Upper lobe of left lung (tissue), 6 donors: ENCODE data around the gene MYCBPAP. TPM values are rescaled to one million over a fixed set of nuclear protein-coding genes. Genes with fewer than 3 reads are reported as not detected.

Experiments used
- ATAC-seq, 2 donors: fragments of 200-7000 bp; cut with Tn5 transposase; one replicate each; pipeline ENCODE4 v1.9.1; 2022; ENCODE audit warnings: mild to moderate bottlenecking in 2 of 2, moderate library complexity in 2 of 2; ENCODE audit not compliant: low FRiP score in 2 of 2
- DNase-seq, 2 donors: peaks; one replicate each; pipeline ENCODE4 v3.0.0-alpha.2; 2019 to 2020
- H3K27ac ChIP-seq, 4 donors: fragments of 200-600 bp; sonication (generic); one replicate each; pipeline ENCODE4 v1.5.1; 2016 to 2019
- H3K27me3 ChIP-seq, 4 donors: fragments of 200-600 bp; sonication (generic); one replicate each; pipeline ENCODE4 v1.5.1; 2017 to 2019
- H3K36me3 ChIP-seq, 4 donors: fragments of 200-600 bp; sonication (generic); one replicate each; pipeline ENCODE4 v1.5.1; 2016 to 2019
- H3K4me1 ChIP-seq, 4 donors: fragments of 200-600 bp; sonication (generic); one replicate each; pipeline ENCODE4 v1.5.1; 2018 to 2019
- H3K4me3 ChIP-seq, 4 donors: fragments of 200-600 bp; sonication (generic); one replicate each; pipeline ENCODE4 v1.5.1; 2017 to 2019; ENCODE audit warnings: mild to moderate bottlenecking in 2 of 4, moderate library complexity in 1 of 4
- H3K9me3 ChIP-seq, 4 donors: fragments of 200-600 bp; sonication (generic); one replicate each; pipeline ENCODE4 v1.5.1; 2018 to 2019
- EP300 ChIP-seq, 4 donors: sonication (generic); formaldehyde crosslinking; IDR thresholded peaks; one replicate each; pipeline ENCODE4 v1.5.1; 2017; ENCODE audit warnings: antibody characterized with exemption in 4 of 4, control low read depth in 2 of 4
- POLR2A ChIP-seq, 4 donors: fragments of 450-650 bp; IDR thresholded peaks; one replicate each; pipeline ENCODE4 v1.5.1; 2016 to 2017; ENCODE audit warnings: antibody characterized with exemption in 4 of 4, mild to moderate bottlenecking in 2 of 4
- POLR2AphosphoS5 ChIP-seq, 2 donors: sonication (generic); formaldehyde crosslinking; IDR thresholded peaks; one replicate each; pipeline ENCODE4 v1.5.1; 2017; ENCODE audit warnings: antibody characterized with exemption in 2 of 2
- WGBS, 2 donors: methylation state at CpG; one replicate each; pipeline ENCODE4 v1.1.5; 2017 to 2018; 5-methylcytosine and 5-hydroxymethylcytosine counted together
- total RNA-seq, 6 donors: library from RNA; depleted of rRNA in 4 of 6; stranded (reverse); fragments of >200 nt in 4 of 6; gene quantifications; one replicate each; pipeline versions ENCODE4 v1.1.0 to v1.2.1, GENCODE V29; 2016 to 2021
- TF ChIP-seq, protein P1 (sequence below), 6 experiments: fragments of 450-650 bp in 4 of 6; fragments of 200-600 bp in 2 of 6; sonication (generic) in 2 of 6; IDR thresholded peaks; one replicate each; pipeline ENCODE4 v1.5.1; 2016 to 2019; ENCODE audit warnings: antibody characterized with exemption in 6 of 6
- donor health status: DM: no; HTN: no; CAD: no; lungs with moderate emphysema.
- donor health status: DM: no; HTN: yes; CAD: no; lungs with severe emphysema.

The MYCBPAP gene
- total RNA-seq, 6 donors from 2014 or later = 1.0 to 14.7 (median 4.2) TPM

DNA sequence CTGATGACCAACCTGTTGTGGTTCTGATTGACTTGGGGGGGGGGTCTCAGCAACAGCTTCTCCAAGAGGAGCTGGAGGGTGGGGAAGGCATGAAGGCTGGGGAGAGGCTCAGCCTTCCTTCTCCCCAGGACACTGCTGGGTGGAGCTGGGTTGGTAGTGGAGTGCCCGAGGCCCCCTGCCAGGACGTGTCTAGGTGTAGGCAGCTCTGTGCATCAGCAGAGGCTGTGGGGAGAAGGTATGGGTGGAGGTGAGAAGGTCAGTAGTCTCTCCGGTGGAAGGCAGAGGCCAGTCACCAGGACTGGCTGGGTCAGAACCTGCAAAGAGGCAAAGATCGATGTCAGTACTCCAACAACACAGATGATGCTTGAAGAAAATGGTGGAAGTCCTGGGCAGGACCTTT, 43.5 kb upstream of the MYCBPAP start:
- no peak for DNase-seq
- no peaks in the 10 kb centered on the region for H3K9me3 ChIP-seq
- peaks cover 10 to 24% (median 13%) of the 10 kb centered on the region in 4 donors for H3K4me1 ChIP-seq
- TF ChIP-seq POLR2AphosphoS5 (IDR thresholded peaks at IDR 0.05) = no peak
- TF ChIP-seq, protein P1, sequence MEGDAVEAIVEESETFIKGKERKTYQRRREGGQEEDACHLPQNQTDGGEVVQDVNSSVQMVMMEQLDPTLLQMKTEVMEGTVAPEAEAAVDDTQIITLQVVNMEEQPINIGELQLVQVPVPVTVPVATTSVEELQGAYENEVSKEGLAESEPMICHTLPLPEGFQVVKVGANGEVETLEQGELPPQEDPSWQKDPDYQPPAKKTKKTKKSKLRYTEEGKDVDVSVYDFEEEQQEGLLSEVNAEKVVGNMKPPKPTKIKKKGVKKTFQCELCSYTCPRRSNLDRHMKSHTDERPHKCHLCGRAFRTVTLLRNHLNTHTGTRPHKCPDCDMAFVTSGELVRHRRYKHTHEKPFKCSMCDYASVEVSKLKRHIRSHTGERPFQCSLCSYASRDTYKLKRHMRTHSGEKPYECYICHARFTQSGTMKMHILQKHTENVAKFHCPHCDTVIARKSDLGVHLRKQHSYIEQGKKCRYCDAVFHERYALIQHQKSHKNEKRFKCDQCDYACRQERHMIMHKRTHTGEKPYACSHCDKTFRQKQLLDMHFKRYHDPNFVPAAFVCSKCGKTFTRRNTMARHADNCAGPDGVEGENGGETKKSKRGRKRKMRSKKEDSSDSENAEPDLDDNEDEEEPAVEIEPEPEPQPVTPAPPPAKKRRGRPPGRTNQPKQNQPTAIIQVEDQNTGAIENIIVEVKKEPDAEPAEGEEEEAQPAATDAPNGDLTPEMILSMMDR (IDR thresholded peaks at IDR 0.05) = no peak
- H3K4me3 ChIP-seq = no peak overlapping the region
- H3K27me3 ChIP-seq = peaks cover 0 to 20% (median 4%) of the 10 kb centered on the region in 4 donors
- no peak for ATAC-seq
- WGBS, 2 donors = 84 to 91% methylated on average over 4 of the region's 4 CpGs
- peaks cover 0 to 15% (median 11%) of the 10 kb centered on the region in 4 donors for H3K36me3 ChIP-seq
- H3K27ac ChIP-seq = no peak overlapping the region

DNA sequence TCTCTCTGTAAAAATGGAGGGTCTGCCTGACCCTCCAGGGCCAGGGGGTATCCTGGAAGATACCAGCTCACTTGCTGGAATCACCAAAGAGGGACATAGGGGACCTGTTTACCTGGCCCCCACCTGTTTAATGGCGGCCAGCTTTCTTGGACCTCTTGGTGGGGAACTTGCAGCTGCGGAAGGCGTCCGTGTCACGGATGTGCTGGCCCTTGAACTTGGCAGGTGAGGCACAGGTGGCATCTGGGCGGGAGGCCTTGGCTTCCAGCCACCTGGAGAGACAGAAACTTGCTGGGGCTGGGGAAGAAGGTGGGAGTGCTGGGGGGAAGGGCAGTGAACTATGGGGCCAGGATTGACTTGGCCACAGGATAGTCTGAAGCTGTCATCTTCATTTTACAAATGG, 43.1 kb upstream of the MYCBPAP start:
- no peak for ATAC-seq
- Histone ChIP-seq H3K4me1 (peaks cover 10 to 25% (median 13%) of the 10 kb centered on the region in 4 donors), H3K27me3 (peaks cover 0 to 21% (median 4%) of the 10 kb centered on the region in 4 donors), H3K27ac (no peak overlapping the region), H3K36me3 (peaks cover 0 to 15% (median 11%) of the 10 kb centered on the region in 4 donors), H3K9me3 (no peaks in the 10 kb centered on the region), H3K4me3 (no peak overlapping the region)
- 95 to 100% methylated on average over 2 to 6 of the region's 6 CpGs for WGBS, 2 donors
- DNase-seq = no peak
- TF ChIP-seq, protein P1 (IDR thresholded peaks at IDR 0.05) = no peak
- TF ChIP-seq EP300 (IDR thresholded peaks at IDR 0.05) (no peak), POLR2AphosphoS5 (IDR thresholded peaks at IDR 0.05) (no peak), POLR2A (IDR thresholded peaks at IDR 0.05) (no peak)

DNA sequence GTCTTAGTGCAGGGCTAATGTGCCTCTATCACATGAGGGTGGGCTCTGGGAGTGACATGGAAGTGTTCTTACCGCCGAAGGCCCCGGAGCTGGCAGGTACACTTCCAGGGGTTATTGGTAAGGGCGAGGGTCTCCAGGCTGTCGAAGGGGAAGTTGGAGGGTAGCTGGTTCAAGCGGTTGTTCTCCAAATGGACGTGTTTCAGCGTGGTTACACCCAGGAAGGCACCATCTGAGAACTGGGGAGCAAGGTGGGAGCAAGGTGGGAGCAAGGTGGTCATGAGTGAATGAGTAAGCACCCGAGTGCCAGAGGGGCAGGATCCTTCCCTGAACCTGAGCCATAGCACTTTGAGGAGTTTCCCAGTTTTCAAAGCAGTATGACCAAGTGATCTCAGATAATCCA, 42.6 kb upstream of the MYCBPAP start:
- DNase-seq = no peak
- peaks cover 10 to 25% (median 13%) of the 10 kb centered on the region in 4 donors for H3K4me1 ChIP-seq
- ATAC-seq = no peak
- H3K27me3 ChIP-seq = peaks cover 0 to 21% (median 4%) of the 10 kb centered on the region in 4 donors
- H3K4me3 ChIP-seq = no peak overlapping the region
- 88 to 95% methylated on average over 9 of the region's 9 CpGs for WGBS, 2 donors
- TF ChIP-seq EP300 (IDR thresholded peaks at IDR 0.05) (no peak), POLR2AphosphoS5 (IDR thresholded peaks at IDR 0.05) (no peak), POLR2A (IDR thresholded peaks at IDR 0.05) (no peak)
- TF ChIP-seq, protein P1 (IDR thresholded peaks at IDR 0.05) = no peak
- peaks cover 0 to 15% (median 11%) of the 10 kb centered on the region in 4 donors for H3K36me3 ChIP-seq
- H3K27ac ChIP-seq = no peak overlapping the region
- no peaks in the 10 kb centered on the region for H3K9me3 ChIP-seq

DNA sequence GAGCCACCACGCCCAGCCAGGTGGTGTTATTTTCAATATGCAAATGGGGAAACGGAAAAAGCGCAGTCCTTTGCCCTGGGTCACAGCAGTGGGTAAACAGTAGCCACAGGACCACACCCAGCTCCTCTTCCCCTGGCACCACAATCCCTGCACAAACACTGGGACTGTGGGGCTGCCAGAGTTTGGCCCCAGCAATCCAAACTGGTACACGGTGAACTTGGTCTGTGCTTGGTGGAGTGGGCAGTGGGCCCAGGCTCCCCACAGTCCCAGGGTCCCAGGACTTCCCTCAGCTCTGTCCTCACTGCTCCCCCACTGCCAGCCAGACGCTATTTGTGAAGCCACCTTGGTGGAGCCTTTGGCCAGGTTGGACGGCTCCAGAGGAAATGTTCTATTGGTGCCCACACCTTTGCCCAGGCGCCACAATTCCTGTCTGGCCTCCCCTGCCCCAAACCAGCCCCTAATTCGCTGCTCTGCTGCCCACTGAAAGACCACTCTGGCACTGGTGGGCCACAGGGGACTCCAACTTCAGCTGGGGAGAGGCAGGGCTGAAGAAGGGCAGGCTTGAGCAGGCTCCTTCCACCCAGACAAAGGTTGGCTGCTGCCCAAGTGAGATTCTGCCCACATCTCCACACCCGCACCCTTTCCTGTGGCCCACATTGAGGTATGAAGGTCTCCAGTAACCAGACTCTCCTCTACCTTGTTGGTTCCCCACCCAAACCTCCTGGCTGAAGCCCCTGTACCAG, 41.7 kb upstream of the MYCBPAP start:
- Histone ChIP-seq H3K4me3 (no peak overlapping the region), H3K4me1 (peaks cover 10 to 25% (median 13%) of the 10 kb centered on the region in 4 donors), H3K27me3 (peaks cover 0 to 21% (median 4%) of the 10 kb centered on the region in 4 donors), H3K27ac (no peak overlapping the region), H3K36me3 (peaks cover 0 to 22% (median 15%) of the 10 kb centered on the region in 4 donors), H3K9me3 (no peaks in the 10 kb centered on the region)
- TF ChIP-seq POLR2A (IDR thresholded peaks at IDR 0.05) = no peak
- no peak for TF ChIP-seq POLR2AphosphoS5 (IDR thresholded peaks at IDR 0.05)
- TF ChIP-seq, protein P1 (IDR thresholded peaks at IDR 0.05) = no peak
- no peak for TF ChIP-seq EP300 (IDR thresholded peaks at IDR 0.05)
- no peak for DNase-seq
- ATAC-seq = no peak
- WGBS, 2 donors = 70 to 76% methylated on average over 4 to 9 of the region's 9 CpGs
